ENCODE data around the gene ASMTL.
"Not testable (repeated sequence)": the region's sequence is repeated elsewhere in the genome, so short reads cannot be mapped to it uniquely, and the experiment has no call there.

The ASMTL gene

DNA sequence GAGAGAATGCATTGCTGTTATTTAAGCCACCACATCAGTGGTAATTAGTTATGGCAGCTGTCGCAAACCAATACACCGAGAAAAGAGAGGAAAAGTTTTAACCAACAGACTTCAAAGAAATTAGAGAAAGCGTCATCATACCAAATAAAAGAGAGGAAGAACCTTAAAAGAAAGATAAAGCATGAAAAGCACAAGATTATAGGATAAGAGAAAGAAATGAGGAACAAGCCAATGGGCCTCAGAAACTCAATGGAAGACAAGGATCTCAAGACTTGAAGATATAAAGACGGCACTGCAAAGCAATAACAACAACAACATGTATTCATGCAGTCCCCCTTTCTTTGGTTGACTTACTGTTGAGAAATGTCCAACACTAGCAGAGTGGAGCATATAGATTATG is 22.8 kb upstream of the ASMTL start:
- Histone ChIP-seq H3K4me1 (ENCODE audit: insufficient read depth, low read length) (peaks cover 55% of the 10 kb centered on the region), H3K79me2 (ENCODE audit: insufficient read depth, low read length) (peaks cover 96% of the 10 kb centered on the region), H3K27ac (ENCODE audit: low read length) (peak overlapping the region; percentile 36; the same call in 1 of the 2 replicates), H3K4me3 (ENCODE audit: low read depth in 1 of 2, low read length in 2 of 2) (no peak overlapping the region), H3K9ac (ENCODE audit: low read depth, low read length) (no peak overlapping the region), H3K4me2 (ENCODE audit: insufficient read depth, low read length) (no peak overlapping the region), H4K20me1 (ENCODE audit: insufficient read depth, low read length) (peaks cover 13% of the 10 kb centered on the region; the same call in 1 of the 2 replicates), H3K9me3 (ENCODE audit: insufficient read depth, low read length, severe bottlenecking) (peaks cover 12% of the 10 kb centered on the region), H3K27me3 (ENCODE audit: insufficient read depth, low read length, poor library complexity) (no peaks in the 10 kb centered on the region), H2AFZ (ENCODE audit: low read depth, low read length) (no peak overlapping the region), H3K36me3 (ENCODE audit: insufficient read depth, low read length) (peaks cover 69% of the 10 kb centered on the region)
- TF ChIP-seq EZH2 (IDR thresholded peaks at IDR 0.05; ENCODE audit: borderline replicate concordance, low read depth, low read length, severe bottlenecking), result no peak
- TF ChIP-seq, protein P1, sequence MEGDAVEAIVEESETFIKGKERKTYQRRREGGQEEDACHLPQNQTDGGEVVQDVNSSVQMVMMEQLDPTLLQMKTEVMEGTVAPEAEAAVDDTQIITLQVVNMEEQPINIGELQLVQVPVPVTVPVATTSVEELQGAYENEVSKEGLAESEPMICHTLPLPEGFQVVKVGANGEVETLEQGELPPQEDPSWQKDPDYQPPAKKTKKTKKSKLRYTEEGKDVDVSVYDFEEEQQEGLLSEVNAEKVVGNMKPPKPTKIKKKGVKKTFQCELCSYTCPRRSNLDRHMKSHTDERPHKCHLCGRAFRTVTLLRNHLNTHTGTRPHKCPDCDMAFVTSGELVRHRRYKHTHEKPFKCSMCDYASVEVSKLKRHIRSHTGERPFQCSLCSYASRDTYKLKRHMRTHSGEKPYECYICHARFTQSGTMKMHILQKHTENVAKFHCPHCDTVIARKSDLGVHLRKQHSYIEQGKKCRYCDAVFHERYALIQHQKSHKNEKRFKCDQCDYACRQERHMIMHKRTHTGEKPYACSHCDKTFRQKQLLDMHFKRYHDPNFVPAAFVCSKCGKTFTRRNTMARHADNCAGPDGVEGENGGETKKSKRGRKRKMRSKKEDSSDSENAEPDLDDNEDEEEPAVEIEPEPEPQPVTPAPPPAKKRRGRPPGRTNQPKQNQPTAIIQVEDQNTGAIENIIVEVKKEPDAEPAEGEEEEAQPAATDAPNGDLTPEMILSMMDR (IDR thresholded peaks at IDR 0.05; ENCODE audit: borderline replicate concordance, extremely low read depth, low read length, poor library complexity, severe bottlenecking), result no peak
- DNase-seq, result no peak
- no peak for ATAC-seq (ENCODE audit: insufficient read depth, low read depth)

DNA sequence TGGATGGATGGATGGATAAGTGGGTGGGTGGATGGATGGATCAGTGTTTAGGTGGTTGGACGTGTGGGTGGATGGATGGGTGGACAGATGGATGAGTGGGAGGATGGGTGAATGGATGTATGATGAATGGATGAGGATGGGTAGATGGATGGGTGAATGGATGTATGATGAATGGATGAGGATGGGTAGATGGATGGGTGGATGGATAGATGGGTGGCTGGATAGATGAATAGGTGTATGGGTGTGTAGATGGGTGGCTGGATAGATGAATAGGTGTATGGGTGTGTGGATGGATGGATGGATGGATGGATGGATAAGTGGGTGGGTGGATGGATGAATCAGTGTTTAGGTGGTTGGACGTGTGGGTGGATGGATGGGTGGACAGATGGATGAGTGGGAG is 21.9 kb upstream of the ASMTL start:
- H2AFZ ChIP-seq (ENCODE audit: low read depth, low read length); H3K9ac ChIP-seq (ENCODE audit: low read depth, low read length); H3K9me3 ChIP-seq (ENCODE audit: insufficient read depth, low read length, severe bottlenecking); DNase-seq; ATAC-seq (ENCODE audit: insufficient read depth, low read depth); H3K4me3 ChIP-seq (ENCODE audit: low read depth in 1 of 2, low read length in 2 of 2); H3K4me2 ChIP-seq (ENCODE audit: insufficient read depth, low read length); H3K27me3 ChIP-seq (ENCODE audit: insufficient read depth, low read length, poor library complexity); H3K27ac ChIP-seq (ENCODE audit: low read length): not testable (repeated sequence)
- Histone ChIP-seq H3K4me1 (ENCODE audit: insufficient read depth, low read length) (peaks cover 61% of the 10 kb centered on the region), H4K20me1 (ENCODE audit: insufficient read depth, low read length) (peaks cover 13% of the 10 kb centered on the region; the same call in 1 of the 2 replicates), H3K36me3 (ENCODE audit: insufficient read depth, low read length) (peaks cover 66% of the 10 kb centered on the region), H3K79me2 (ENCODE audit: insufficient read depth, low read length) (peaks cover 96% of the 10 kb centered on the region)

DNA sequence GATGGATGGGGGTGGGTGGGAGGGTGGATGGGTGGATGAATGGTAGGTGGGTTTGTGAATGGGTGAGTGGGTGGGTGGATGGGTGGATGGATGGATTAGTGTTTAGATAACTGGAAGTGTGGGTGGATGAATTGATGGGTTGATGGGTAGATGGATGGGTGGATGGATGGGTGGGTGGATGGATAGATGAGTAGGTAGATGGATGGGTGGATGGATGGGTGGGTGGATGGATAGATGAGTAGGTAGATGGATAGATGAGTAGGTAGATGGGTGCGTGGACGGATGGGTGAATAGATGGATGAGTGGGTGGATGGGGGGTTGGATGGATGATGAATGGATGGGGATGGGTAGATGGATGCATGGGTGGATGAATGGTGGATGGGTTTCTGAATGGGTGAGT is 20.3 kb upstream of the ASMTL start:
- Histone ChIP-seq H3K4me2 (ENCODE audit: insufficient read depth, low read length) (peak overlapping the region; percentile 18; the same call in 1 of the 2 replicates), H3K9me3 (ENCODE audit: insufficient read depth, low read length, severe bottlenecking) (peaks cover 2% of the 10 kb centered on the region), H3K4me1 (ENCODE audit: insufficient read depth, low read length) (peaks cover 75% of the 10 kb centered on the region), H3K9ac (ENCODE audit: low read depth, low read length) (no peak overlapping the region), H3K27me3 (ENCODE audit: insufficient read depth, low read length, poor library complexity) (no peaks in the 10 kb centered on the region), H3K79me2 (ENCODE audit: insufficient read depth, low read length) (peaks cover 92% of the 10 kb centered on the region), H3K27ac (ENCODE audit: low read length) (no peak overlapping the region), H3K4me3 (ENCODE audit: low read depth in 1 of 2, low read length in 2 of 2) (no peak overlapping the region), H3K36me3 (ENCODE audit: insufficient read depth, low read length) (peaks cover 64% of the 10 kb centered on the region), H4K20me1 (ENCODE audit: insufficient read depth, low read length) (peaks cover 18% of the 10 kb centered on the region), H2AFZ (ENCODE audit: low read depth, low read length) (no peak overlapping the region)
- DNase-seq, result no peak
- TF ChIP-seq, protein P1 (IDR thresholded peaks at IDR 0.05; ENCODE audit: borderline replicate concordance, extremely low read depth, low read length, poor library complexity, severe bottlenecking), result no peak
- no peak for TF ChIP-seq EZH2 (IDR thresholded peaks at IDR 0.05; ENCODE audit: borderline replicate concordance, low read depth, low read length, severe bottlenecking)
- ATAC-seq (ENCODE audit: insufficient read depth, low read depth), result no peak

DNA sequence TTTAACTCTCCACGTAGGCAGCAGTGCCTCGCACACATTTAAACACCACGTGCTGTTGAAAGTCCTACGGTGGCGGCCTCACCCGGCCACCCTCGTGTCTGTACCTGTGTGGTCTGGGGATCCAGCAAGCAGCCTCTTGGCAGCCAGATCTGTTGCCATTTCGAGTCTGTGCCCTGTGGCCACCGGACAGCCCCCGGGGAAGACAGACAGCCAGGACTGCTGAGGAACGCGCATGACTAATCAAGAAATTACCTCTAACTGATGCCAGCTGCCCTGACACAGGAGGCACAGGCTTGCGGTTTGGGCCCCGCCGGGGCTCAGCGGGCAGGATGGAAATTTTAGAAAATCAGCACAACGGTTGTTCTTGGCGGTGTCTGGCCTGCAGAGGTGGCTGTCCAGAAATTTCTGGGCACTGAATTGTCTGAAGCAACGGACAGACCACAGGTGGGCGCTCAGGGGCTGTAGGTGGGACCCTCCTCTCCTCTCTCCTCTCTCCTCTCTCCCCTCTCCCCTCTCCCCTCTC is 15.6 kb upstream of the ASMTL start:
- peaks cover 87% of the 10 kb centered on the region for H3K79me2 ChIP-seq (ENCODE audit: insufficient read depth, low read length)
- no peaks in the 10 kb centered on the region for H3K9me3 ChIP-seq (ENCODE audit: insufficient read depth, low read length, severe bottlenecking)
- peaks cover 53% of the 10 kb centered on the region for H4K20me1 ChIP-seq (ENCODE audit: insufficient read depth, low read length)
- H3K36me3 ChIP-seq (ENCODE audit: insufficient read depth, low read length), result peaks cover 67% of the 10 kb centered on the region
- peak overlapping the region; percentile 71 for H3K27ac ChIP-seq (ENCODE audit: low read length)
- ATAC-seq (ENCODE audit: insufficient read depth, low read depth), result peak; percentile 70
- no peak overlapping the region for H3K4me2 ChIP-seq (ENCODE audit: insufficient read depth, low read length)
- peak; percentile 87 for DNase-seq
- H3K27me3 ChIP-seq (ENCODE audit: insufficient read depth, low read length, poor library complexity), result no peaks in the 10 kb centered on the region
- TF ChIP-seq EZH2 (IDR thresholded peaks at IDR 0.05; ENCODE audit: borderline replicate concordance, low read depth, low read length, severe bottlenecking), result no peak
- TF ChIP-seq, protein P1 (IDR thresholded peaks at IDR 0.05; ENCODE audit: borderline replicate concordance, extremely low read depth, low read length, poor library complexity, severe bottlenecking), result peak; percentile 41
- no peak overlapping the region for H2AFZ ChIP-seq (ENCODE audit: low read depth, low read length)
- H3K9ac ChIP-seq (ENCODE audit: low read depth, low read length), result 0 out of 2 replicates have a peak overlapping the region, but pooled peaks have one; percentile 14
- peaks cover 53% of the 10 kb centered on the region for H3K4me1 ChIP-seq (ENCODE audit: insufficient read depth, low read length)
- no peak overlapping the region for H3K4me3 ChIP-seq (ENCODE audit: low read depth in 1 of 2, low read length in 2 of 2)

All from DND-41 (cell line).